GM19397 (cell line): ENCODE results near the gene IFT88.
A peak's percentile ranks its signal among the peaks of the same experiment; 100 is the strongest.

ENCODE experiments used
- ATAC-seq: cut with Tn5 transposase; IDR thresholded peaks from one replicate; pipeline ENCODE4 v1.9.1; 2021; ENCODE audit warnings: mild to moderate bottlenecking, moderate library complexity; ENCODE audit not compliant: unreplicated experiment

The IFT88 gene, protein sequence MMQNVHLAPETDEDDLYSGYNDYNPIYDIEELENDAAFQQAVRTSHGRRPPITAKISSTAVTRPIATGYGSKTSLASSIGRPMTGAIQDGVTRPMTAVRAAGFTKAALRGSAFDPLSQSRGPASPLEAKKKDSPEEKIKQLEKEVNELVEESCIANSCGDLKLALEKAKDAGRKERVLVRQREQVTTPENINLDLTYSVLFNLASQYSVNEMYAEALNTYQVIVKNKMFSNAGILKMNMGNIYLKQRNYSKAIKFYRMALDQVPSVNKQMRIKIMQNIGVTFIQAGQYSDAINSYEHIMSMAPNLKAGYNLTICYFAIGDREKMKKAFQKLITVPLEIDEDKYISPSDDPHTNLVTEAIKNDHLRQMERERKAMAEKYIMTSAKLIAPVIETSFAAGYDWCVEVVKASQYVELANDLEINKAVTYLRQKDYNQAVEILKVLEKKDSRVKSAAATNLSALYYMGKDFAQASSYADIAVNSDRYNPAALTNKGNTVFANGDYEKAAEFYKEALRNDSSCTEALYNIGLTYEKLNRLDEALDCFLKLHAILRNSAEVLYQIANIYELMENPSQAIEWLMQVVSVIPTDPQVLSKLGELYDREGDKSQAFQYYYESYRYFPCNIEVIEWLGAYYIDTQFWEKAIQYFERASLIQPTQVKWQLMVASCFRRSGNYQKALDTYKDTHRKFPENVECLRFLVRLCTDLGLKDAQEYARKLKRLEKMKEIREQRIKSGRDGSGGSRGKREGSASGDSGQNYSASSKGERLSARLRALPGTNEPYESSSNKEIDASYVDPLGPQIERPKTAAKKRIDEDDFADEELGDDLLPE

DNA sequence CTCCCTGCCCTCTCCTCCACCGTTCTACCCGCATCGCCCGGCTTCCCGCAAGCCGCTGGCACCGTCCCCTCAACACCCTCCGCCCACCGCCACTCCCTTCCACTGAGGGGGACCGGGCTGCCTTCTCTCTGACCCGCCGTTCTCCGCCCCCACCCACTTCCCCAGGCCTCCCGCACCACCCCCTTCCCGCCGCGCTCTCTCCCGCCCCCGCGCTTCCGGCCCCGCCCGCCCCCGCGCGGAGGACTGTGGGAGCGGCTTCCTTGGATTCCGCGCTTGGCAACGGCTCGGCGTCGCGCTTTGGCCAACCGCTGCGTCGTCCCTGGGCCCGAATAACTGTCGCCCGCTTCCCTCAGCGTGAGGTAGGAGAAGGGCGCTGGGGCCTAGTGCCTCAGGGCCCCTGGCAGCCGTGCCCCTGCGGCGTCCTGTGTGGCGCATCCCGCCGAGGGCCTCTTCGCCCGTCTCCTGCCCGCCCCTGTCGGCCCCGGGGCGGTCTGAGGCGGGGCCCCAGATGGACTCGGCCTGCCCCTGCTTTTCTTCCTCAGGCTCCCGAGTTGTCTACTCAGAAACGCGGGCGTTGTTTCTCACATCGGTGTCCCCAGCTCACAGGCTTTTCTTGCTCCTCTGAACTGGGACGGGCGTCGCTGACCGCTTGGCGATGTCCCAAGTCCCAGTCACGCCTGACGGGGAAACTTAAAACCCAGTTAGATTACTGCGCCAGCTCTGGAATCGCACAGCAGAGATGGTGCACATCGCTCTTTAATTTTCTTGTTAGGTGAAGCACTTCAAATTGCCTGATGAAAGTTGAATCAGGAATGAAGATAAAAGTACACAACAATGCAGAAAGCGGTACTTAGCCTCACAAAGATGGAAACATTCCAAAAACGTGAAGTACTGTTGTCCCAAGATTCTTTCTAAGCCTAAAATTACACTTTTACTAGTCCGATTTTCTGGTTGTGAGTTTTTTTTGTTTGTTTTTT lies at the start of gene IFT88:
Gene IFT88 (plus strand): TSS at position 260 of the 977 bp plus-strand sequence. CDS start 7,229 bp downstream, outside the sequence.
- peak; percentile 91 for ATAC-seq

DNA sequence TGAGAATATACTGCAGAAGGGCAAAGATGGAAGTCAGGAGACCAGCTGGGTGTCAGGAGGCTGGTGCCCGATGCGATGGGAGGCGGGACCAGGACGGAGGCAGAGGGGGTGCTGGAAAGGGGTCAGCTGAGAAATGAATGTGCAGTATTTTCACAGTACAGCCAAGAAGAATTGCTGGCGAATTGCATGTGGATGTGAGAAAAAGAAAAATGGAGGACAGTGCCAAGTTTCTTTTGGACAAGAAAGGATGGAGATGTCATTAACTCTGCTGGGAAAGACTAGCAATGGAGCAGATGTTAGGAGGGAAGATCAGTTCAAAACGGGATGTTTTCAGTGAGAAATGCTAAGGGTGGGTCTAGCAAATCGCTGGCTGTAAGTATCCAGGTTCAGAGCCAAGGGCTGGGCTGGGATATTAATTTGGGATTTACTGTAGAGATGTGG lies 48.3 kb upstream of the IFT88 start:
- ATAC-seq, result no peak

DNA sequence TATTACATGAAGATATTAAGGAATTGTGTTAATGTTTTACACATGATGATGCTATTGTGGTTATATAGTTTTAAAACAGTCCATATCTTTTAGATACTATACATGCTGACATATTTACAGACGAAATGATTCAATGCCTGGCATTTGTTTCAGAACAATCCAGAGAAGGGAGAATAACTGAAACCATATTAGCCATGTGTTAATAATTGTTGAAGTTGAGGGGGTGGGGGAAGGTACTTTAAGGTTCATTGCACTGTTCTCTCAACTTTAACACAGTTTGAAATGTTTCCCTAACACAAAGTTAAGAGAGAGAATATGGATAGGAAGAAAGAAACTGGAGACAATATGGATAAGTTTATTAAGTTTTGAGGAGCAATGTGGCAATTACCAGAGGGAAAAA lies 47.1 kb upstream of the IFT88 start:
- no peak for ATAC-seq

DNA sequence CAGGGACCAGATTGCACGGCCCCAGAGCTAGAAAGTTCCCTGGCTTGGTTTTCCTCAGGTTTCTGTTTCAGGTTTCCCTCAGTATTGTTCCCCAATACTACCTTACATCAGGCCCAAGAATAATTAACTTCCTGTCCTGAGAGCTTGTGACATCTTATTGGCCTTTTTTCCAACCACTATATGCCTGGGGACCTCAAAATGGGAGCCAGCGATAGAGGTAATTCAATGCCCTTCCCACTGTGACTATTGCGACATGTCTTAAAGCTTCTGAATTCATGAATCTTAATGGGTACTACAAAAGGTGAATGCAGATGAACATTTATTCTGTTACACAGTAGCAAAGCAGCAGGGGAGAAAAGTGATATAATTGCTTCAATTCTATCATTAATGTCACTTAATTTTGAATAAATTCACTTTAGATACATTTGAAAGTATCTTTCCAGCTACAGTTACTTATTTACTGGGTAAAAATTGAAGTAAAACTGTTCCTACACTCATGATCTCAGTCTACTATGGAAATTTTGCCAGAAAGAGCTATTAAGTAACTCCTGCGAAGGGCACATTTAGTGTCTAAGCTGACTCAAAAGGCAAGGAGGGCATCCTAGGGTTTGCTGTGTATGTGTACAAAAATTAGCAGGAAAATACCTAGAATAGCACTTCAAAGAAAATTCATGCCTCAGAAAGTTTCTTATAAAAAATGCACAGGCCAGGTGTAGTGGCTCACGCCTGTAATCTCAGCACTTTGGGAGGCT lies 45.4 kb upstream of the IFT88 start:
- ATAC-seq, result no peak

DNA sequence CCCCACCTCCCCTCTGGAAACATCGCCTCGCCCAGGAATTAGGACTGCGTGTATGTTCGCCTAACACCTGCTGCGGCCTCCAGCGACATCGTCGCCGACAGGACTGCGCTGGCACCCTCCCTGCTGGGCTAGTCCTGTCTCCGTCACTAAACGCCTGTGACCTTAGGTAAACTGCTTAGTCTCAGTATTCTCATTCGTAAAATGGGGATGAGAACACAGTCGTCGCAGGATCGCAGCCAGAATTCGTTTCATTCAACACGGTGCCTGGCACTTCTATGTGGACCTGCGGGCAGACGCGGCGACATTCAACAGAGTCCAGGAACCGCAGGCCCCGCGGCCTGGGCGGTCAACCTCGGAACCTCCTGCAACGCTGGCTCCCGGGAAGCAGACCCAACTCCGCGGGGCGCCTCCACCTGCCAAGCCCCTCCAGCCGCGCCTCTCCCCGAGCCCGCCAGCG lies 41.8 kb upstream of the IFT88 start:
- peak; percentile 17 for ATAC-seq

DNA sequence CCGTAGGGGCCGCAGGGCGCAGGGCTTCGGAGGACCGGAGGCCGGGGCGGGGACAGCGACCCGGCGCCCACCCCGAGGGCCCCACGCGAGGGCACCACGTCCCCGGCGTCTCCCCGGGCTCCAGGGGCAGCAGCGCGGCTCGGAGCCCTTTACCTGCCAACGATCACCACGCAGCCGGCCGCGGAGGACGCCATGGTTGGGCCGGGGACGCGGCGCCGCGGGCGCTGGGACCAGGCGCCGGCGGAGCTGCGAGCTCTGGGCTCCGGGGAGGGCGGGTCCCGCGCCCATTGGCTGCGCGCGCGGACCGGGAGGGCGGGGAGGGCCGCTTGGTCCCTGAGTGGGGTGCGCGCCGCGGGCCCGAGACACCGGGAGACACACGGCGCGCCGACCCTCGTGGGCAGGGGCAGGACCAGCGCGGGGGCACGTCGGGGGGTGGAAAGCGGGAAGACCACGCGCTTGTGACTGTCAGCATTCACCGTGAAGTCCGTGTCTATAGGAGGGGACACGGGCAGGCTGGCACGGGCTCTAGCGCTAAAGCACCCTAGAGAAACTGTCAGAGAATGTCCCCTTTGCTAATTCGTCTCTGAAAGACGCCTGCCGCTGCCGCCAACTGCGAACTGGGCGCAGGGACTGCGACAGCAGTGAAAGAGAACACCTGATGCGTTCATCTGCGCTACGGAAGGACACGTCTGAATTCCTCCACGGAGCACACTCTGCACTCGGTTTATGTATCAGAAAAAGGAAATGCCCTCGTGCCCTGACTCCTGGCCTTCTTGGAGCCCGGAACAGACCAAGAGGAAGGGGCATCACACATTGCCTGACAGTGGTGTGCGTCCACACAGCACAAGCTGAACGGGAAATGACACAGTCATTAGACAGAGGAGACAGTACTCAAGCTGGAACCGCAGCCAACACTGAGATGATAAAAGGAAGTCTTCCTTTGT lies 41.1 kb upstream of the IFT88 start, which contains the start of gene CRYL1:
Gene CRYL1 (minus strand): TSS at position 257 of the 944 bp plus-strand sequence. CDS start 63 bp downstream, at position 194.
- peak; percentile 88 for ATAC-seq

DNA sequence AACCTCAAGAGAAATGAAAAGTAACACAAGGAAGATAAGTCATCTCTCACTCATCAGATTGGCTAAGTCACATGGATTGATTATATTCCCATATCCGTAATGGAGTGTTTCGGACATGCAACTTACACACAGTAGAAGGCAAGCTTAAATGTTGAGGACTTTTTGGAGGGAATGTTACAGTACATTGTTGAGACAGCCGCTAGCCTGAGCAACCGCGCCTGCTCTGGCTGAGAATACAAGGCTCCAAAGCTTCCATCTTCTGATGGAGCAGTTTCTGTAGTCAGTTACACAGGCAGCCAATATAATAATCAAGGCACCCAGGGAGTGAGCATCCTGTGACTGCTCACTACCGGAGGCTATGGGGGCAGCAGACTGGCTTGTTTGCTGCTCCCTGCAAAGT lies 40.3 kb upstream of the IFT88 start:
- no peak for ATAC-seq

DNA sequence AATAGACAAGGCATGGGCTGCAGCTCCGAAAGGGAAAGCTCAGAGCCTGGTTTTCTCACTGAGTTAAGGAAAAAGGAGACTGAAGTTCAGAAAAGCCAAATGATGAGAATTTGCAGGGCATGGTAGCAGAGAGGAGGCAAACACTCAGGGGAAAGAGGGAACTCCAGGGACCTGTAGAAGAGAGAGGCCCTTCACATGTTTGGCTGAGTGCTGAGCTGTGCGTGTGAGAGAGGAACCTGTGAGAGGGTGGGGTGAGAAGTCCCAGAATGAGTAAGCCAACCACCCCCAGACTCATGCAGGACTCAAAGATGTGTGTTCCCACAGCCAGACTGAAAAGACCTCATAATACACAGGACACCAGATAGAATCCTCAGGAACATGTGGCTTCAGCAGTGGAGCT lies 38.5 kb upstream of the IFT88 start:
- ATAC-seq, result no peak

DNA sequence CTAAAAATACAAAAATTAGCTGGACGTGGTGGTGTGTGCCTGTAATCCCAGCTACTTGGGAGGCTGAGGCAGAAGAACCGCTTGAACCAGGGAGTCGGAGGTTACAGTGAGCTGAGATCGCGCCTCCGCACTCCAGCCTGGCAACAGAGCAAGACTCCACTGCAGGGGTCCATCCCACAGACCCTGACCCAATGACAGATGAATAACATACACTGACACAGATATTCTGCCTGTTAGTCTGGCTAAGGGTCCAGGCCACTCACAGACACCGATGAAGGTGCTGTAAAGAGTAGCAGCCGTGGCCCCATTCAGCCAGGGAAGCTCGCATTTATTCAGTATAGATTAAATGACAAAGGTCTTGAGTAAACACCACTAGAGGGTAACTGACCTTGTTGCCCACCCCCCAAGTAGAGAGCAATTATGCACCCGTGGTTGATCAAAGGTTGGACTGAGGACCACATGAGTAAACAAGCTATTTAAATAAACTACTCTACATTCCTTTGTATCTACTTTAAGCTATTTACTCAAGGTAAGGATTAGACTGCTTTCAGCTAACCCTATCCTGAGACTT lies 32.8 kb upstream of the IFT88 start:
- ATAC-seq, result no peak

DNA sequence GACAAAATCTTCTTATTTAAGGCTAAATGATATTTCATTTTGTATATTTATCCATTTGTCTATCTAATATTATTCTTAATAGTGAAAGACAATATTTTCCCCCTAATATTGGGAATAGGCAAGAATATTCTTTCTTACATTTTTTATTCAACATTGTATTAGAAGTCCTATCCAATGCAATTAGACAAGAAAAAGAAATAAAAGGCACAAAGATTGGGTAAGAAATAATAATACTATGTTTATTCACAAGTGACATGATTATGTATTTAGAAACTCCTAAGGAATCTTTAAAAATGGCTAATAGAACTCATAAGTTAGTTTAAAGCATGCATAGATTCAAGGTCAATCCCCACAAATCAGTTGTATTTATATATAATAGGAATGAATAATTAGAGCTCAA lies 30.0 kb upstream of the IFT88 start:
- ATAC-seq, result no peak

DNA sequence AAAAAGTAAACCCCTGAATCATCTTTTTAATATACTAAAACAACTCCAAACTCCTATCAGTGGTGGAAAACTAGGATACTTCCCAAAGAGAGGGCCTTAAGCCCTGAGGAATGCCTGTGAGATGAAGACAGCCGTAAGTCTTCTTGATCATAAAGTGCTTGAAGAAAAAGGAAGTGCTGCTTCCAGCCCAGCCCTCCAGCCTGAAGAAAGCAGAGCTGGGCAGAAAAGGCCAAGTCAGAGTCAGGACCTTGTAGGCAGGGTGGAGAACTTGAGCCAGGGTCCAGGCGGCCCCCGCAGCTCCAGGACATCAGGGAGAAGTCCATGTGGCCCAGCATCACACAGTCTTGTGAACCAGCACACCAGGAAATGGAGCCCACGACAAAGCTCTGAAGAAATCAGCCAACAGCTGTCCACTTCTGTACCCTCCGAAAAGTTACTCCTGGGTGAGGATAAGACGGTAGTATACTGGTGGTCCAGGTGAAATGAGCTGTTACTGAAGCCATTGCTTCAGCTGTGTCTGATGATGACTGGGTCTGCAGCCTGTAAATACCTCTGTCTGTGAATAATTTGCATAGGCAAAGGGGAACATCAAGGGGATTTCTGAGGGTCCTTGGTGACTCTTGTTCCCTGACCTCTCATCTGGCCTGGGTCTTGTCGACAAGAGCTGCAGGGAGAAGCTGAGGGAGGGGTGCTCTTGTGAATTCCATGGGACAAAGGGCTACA lies 22.6 kb upstream of the IFT88 start:
- ATAC-seq, result no peak

DNA sequence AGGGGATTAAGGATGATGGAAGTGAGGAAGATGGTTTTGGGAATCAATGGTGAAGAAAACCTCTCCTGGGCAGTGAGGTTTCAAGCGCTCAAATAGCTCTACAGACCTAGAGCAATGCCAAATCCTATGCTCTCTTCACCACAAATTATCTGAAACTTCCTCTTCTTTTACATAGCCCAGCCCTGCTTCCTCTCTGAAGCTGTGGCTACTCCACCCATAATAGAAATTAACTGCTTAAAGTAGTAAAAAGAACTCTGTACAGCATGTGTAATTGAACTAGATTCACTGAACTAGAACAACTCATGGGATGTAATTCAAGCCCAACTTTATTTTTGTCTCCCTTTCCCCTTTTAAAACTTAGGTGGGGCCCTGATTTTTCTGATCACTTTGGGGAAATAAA lies 20.4 kb upstream of the IFT88 start:
- peak; percentile 51 for ATAC-seq

DNA sequence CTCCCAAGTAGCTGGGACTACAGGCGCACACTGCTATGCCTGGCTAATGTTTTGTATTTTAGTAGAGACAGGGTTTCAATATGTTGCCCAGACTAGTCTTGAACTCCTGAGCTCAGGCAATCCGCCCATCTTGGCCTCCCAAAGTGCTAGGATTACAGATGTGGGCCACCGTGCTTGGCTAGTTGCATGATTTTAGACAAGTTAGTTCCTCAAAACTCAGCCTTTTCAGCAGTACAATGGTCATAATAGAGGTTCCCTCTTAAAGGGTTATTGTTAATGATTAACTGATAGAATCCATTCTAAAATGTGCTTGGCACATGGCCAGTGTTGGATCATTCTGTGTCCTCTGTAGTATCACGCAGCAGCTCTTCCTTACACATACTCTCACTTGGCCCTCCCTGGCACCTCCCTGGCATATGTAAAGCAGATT lies 19.5 kb upstream of the IFT88 start:
- ATAC-seq, result no peak

DNA sequence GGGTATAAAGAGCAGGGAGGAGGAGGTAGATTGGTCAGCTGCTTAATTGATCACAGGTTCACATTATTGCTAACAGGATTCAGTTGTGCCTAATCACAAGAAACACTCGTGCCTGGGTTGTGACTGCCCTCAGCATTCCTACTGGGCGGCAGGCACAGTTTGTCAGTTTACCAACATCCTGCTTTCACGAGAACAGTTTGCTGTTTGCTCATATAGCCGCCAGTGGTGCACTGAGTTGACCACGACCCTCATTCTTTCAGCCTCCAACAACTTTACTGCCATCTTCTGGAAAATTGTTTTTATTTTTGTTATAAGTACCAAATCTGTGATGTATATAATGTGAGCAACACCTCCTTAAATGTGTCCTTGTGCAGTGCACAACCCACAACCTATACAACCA lies 16.2 kb upstream of the IFT88 start:
- no peak for ATAC-seq

DNA sequence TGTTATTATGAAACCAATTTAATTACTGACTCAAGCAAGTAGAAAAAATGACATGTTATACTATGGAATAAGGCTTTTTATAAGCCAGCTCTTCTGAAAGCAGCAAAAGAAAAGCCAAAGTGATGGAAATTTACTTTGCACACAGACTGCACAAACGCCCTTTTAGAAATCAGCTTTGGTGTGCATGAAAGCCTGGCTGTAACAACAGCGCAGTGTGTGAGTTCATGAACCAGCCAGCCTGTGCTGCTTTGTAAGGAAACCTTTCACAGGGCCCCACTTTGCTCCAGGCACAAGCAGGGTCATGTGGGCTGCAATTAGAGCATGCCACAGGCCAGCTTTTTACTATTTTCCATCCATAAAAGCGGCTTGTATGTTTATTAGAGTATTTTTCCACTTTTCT lies 13.6 kb upstream of the IFT88 start:
- no peak for ATAC-seq

DNA sequence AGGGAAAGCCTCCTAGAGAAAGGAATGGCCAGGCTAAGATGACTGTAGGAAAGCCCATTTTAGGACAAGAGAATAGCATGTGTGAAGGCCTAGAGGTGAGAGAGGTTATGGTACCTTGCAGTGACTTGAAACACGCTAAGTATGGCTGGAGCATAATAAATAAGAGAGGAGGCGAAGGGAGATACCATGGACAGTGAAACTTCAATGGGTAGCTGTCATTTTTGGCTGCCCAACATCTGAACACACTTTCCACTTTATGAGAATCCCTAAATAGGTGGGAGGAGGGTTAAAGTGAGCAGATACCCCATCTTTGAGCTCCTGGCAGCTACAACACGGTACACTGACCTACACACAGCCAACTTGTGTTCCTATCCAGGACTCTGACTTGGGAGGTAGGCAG lies 8.0 kb upstream of the IFT88 start:
- ATAC-seq, result no peak

DNA sequence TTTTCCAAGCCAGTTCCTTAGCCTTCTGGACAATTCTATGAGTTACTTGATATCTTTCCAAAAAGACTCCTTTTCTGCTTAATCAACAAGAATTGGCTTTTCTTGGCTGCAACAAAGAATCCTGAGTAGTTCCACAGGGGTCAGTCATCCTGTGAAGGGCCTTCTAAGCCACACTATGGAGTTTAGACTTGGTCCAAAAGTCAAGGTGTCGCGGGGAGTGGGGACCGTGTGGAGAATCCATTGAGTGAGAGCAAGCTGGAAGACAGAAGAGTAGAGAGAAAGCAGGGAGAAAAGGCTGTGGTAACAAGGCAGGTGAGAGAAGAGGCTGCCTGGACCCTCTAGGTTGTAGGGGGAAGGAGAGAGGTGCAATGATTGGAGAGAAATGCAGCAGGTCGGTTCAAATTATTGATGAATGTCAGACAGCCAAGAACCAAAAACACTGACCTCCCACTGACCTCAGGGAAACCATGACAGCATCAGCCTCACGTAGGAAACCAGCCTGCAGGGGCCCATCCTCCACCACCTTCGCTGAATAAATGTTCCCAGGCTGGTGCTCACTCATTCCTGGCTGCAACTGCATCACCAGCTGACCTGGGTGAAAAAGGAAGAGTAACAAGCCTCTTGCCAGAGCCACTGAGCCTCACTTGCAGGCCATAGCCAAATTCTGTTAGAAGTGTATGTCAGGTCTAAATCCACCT lies 7.1 kb upstream of the IFT88 start:
- ATAC-seq, result no peak
